ENCODE measurements around the gene DIP2A.

- TF ChIP-seq CTCF (IDR thresholded peaks at IDR 0.05) (no peak), EP300 (IDR thresholded peaks at IDR 0.05) (no peak)
These were observed 126.7 kb downstream of the DIP2A start for GRCh38 chr21:46585191-46585953.

All from suprapubic skin (tissue), 3 donors.